ENCODE data around the gene SIGLEC15.
A peak's percentile ranks its signal among the peaks of the same experiment; 100 is the strongest.
"Not testable (repeated sequence)": the region's sequence is repeated elsewhere in the genome, so short reads cannot be mapped to it uniquely, and the experiment has no call there.

SIGLEC15 gene

DNA sequence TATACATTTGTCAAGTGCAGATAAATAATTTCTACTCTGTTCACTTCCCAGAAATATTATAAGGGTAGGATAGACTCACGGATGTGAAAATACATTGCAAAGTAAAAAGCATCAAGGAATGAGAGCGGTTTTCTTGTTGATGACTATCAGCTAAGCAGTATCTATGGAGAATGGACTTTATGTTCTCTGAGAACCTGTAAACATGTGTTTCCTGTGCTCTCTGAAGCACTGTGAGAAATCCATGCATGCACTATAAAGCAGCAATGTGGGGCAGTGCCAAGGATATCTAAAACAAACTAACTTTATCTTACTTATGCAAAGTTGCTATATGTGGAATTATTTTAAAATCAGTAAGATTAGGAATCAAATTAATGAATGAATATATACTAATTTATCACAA lies 4.4 kb upstream of the SIGLEC15 start:
- DNase-seq: no peak

DNA sequence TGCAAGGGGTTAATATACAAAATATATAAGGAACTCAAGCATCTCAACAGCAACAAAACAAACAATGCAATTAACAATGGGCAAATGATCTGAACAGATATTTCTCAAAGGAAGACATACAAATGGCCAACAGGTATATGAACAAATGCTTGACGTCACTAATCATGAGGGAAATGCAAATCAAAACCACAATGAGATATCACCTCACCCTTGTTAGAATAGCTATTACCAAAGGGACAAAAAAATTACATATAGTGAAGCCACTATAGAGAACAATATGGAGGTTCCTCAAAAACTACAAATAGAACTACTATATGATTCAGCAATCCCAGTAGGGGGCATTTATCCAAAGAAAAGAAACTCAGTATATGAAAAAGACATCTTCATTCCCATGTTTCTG lies 3.8 kb upstream of the SIGLEC15 start:
- DNase-seq: no peak

DNA sequence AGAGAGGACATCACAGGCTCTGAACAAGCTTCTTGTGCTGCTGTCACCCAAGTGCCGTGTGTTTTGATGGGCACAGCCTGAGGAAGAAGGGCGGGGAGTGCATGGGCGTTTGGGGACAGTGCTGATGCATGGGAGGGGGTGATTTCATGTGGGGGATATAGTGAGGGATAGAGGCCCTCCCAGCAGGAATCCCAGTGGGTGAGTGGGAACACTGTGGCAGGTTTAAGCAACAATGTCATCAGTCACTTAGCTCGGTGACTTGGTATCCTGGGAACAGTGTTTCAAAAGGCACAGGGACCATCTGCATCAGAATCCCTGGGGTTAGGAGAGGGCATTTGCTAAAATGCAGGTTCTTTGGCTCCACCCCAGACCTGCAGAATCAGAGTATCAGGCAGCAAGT lies 609 bp downstream of the SIGLEC15 start:
- DNase-seq: no peak

DNA sequence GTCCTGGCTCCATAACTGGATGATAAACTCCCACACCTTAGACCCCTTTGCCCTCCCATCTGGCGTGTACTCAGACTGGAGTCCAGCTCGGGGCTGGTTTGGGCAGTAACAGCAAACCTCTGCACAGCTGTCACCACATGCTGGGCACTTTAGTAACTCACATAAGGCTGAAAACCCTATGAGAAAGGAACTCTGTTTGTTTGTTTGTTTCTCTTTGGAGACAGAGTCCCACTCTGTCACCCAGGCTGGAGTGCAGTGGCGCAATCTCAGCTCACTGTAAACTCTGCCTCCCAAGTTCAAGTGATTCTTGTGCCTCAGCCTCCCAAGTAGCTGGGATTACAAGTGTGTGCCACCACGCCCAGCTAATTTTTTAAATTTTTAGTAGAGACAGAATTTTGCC lies 1.2 kb downstream of the SIGLEC15 start:
- not testable (repeated sequence) for DNase-seq

DNA sequence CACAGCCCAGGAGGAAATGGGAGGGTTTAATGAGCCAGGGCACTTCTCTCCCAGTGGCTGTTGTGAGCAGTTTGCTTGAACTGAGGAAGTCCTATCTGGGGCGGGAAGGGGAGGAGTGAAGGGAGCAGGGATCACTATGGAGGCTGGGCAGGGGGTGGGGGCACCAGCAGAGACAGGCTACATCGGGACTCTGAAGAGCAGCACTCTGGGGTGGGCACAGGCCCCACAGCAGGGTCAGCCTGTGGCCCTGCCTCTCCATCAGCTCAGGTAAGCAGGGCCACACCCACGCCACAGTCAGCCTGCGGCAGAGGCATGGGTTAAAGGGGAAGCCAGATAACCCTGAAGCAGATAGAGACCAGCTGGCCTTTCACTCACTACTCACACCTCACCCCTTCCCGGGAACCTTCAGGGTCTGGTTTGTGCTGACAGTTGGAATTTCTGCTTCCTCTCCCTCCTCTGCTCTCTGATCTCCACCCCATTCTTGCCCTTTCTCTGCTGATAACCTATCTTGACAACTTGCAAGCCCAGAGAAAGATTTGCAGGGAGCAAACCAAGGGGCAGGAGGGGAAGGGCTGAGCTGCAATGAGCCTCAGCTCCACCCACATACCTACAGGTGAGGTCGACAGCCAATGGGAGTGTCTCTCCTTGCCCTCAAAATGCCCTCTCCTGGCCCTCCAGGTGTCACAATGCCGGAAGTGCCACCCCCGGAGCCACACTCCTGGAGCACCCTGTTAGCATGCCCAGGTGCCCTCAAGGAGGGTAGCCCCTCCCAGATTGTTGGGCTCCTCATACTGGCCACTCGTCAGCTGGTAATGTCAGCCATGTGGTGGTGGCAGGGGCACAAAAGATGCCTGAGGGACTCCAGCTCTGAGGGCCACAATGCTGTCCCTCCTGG lies 3.7 kb downstream of the SIGLEC15 start:
- DNase-seq: no peak

DNA sequence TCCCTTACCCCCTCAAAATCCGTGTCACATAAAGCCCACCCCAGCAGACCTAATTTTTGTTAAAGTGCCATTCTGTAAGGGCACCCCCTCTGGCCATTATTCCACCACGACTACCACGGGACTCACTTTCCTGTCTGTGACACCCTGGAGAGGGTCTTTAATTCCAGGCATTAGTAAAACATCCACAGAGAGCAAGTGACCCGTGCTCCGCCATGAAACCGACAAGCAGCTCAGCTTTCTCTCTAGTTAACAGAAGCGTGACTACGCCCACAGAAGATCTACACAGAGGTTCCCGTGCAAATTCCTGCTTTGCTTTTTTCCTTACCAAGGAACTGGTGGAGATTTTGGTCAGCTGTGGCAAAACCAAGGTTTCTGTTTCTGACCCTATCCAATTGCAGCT lies 4.4 kb downstream of the SIGLEC15 start:
- no peak for DNase-seq

DNA sequence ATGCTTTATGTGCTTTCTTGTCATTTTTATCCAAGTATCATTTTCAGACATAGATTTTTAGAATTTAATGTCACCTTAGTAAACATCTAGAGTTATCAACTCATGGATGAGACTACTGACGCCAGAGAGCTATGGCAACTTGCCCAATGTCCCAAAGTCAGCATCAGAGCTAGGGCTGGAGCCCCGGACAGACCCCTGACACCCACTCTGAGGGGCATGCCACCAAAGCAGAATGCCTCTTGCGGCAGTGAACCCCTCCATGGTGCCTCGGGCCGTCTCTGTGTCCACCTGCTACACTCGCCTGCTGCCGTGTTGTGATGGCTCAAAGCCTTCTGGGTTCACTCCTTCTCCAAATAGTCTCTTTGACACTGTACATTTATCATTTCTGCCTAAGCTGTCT lies 5.4 kb downstream of the SIGLEC15 start:
- no peak for DNase-seq

DNA sequence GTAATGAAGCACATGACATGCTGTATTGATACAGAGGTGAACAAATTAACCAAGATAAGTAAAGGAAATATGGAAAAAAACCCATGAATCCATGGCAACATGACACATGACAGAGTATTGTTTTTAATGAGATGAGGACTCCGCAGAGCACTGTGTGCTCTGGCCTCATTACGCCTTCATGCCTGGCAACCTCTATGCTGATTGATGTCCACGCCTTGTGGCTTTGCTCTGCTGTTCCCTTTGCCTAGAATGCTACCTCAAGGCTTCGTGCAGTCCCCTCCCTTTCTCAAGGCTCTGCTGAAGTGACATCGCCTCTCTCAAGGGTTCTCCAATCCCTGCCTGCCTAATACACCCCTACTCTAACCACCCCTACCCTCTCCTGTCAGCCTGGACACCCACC lies 8.4 kb downstream of the SIGLEC15 start:
- DNase-seq: no peak

DNA sequence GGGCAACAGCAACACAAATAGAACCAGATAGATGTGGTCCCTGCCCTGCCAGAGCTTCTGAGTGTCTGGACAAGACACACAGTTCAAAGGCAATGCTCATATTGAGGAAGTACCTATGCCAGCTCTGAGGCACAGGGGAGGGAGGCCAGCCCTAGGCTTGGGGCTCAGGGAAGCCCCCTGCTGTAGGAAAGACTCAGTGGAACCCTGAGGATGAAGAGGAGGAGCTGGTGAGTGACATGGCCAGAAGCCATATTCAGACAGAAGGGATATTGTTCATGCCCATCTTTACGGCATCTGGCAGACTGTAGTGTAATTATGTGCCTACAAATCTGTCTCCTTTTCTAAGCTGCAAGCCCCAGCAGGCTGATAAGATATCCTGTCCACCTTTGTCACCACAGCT lies 8.8 kb downstream of the SIGLEC15 start:
- DNase-seq: no peak

DNA sequence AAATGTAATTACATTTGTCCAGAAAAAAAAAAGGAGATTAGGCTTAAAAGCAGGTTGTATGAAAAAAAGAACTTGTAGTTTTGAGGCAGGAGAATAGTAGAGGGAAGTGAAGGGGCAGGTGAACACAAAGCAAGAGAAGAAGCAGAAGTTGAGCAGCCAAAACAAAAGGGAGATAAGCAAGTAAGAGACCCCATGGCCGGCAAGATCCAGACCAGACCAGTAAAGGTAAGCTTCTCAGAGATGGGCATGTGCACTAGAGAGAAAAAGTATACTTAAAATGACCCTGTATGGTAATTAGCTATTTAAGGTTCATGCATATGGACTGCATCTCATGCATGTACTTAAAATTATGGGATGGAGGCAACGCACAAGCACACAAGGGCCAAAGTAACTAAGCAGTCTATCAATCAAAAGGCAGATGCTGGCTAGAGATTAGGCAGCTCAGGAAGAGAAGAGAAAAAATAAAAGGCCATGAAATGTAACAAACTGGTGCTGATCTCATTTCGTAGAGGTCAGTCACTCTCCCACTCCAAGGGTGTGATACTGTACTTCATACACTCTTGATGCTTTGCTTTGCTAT lies 9.7 kb downstream of the SIGLEC15 start:
- no peak for DNase-seq

DNA sequence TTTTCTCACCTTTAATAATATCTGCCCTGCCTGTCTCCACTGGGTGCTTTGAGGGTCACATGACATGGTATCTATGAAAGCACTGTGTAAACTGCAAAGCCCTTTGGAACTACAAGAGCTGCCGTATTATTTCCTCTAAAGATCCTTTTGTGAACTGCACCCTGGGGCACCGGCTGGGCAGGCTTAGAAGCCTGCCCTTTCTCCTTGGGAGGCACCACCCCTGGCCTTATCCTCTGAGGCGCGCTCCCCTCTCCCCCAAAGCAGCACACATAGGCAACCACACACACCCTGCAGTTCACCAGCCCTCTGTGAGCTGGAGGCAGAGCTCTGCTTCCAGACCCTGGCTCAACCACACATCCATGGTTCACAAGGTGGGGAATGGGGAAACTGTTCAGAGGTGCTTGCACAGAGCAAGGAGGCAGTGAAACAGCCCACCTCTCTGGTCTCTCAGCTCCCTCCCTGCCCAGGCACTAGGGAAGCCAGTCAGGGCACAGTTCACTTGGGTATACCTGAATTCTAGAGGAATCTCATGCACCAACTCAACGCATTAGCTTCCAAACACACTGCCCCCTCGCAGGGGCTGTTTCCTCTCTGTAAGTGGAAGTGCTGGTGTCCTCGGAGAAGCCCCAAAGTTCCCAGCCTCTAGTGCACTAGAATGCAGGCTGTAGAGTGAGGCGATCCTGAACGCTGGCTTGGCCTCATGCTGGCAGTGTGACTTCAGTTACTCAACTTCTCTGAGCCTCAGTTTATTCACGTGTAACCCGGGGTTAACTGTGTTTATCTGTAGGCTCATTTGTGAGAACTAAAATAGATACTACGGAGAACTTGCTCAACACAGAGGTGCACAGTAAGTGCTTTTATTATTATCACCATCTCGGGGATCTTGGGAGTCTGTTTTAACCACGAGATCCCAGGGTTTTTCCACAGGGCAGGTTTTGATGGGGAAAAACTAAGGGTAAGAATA lies 11.0 kb downstream of the SIGLEC15 start:
- no peak for DNase-seq

DNA sequence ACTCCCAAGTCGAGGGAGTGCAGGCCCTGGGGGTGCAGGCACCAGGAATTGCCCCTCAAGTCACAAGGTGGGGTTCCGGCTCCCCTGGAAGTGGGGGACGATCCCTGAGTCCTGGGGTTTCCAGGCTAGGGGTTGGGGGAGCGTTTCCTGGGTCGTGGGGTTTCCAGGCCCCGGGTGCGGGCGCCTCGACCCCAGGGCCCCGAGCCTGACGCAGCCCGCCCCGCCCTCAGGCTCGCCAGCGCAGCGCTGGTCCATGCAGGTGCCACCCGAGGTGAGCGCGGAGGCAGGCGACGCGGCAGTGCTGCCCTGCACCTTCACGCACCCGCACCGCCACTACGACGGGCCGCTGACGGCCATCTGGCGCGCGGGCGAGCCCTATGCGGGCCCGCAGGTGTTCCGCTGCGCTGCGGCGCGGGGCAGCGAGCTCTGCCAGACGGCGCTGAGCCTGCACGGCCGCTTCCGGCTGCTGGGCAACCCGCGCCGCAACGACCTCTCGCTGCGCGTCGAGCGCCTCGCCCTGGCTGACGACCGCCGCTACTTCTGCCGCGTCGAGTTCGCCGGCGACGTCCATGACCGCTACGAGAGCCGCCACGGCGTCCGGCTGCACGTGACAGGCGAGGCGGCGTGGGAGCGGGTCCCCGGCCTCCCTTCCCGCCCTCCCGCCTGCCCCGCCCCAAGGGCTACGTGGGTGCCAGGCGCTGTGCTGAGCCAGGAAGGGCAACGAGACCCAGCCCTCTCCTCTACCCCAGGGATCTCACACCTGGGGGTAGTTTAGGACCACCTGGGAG lies 12.0 kb downstream of the SIGLEC15 start:
- peak; percentile 67 for DNase-seq

DNA sequence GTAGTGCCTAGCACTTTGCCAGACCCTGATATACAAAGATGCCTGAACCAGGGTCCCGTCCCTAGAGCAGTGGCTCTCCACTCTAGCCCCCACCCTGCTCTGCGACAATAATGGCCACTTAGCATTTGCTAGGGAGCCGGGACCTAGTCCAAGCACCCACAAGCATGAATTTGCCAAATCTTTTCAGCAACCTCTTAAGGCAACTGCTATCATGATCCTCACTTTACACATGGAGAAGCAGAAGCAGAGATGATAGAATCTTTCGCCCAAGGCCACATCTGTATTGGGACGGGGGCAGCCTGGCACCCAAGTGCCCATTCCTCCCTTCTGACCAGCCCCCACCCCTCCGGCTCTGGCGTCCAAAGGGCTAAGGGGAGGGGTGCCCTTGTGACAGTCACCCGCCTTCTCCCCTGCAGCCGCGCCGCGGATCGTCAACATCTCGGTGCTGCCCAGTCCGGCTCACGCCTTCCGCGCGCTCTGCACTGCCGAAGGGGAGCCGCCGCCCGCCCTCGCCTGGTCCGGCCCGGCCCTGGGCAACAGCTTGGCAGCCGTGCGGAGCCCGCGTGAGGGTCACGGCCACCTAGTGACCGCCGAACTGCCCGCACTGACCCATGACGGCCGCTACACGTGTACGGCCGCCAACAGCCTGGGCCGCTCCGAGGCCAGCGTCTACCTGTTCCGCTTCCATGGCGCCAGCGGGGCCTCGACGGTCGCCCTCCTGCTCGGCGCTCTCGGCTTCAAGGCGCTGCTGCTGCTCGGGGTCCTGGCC lies 13.0 kb downstream of the SIGLEC15 start:
- DNase-seq: no peak

DNA sequence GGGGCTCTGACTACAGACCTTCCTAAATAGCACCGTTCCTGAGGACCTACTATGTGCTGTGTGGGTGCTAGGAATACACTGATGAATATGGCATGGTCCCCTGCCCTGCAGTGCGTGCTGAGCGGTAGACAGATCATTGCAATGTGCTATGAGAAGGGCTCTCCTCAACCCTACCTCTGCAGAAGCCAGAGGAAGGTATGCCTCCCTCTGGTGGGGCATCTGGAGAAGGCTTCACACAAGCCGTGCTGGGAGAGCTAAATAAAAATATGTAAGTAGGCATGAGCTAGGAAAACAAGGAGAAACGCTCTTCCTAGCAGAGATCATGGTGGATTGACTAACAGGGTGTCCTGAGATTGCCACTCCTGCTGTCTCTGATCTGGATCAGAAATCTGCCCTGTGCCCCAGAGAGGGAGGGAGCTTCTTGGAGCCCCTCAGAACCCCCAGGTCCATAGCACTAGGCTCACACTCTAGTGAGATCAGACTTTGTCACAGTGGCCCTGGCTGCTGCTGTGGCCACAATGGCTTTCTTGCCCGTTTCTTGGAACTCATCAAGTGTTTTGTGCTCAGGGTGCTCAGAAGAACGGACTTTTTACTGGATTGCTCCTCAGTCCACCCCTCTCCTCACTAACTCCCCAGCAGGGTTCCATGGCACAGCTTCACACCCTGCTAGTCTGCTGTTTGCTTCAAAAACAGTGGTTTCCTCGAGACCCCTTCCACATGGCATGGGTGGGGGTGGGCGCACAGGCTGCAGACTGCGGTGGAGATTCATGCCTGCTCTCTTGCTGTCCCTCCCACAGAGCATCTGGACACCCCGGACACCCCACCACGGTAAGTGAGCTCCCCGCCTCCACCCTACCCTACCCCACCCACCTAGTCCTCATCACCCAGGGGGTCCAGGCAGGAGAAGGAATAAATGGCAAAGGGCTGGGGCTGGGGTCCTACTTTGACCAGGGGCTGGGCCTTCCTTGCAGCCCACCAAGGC lies 14.2 kb downstream of the SIGLEC15 start:
- DNase-seq: peak; percentile 54

DNA sequence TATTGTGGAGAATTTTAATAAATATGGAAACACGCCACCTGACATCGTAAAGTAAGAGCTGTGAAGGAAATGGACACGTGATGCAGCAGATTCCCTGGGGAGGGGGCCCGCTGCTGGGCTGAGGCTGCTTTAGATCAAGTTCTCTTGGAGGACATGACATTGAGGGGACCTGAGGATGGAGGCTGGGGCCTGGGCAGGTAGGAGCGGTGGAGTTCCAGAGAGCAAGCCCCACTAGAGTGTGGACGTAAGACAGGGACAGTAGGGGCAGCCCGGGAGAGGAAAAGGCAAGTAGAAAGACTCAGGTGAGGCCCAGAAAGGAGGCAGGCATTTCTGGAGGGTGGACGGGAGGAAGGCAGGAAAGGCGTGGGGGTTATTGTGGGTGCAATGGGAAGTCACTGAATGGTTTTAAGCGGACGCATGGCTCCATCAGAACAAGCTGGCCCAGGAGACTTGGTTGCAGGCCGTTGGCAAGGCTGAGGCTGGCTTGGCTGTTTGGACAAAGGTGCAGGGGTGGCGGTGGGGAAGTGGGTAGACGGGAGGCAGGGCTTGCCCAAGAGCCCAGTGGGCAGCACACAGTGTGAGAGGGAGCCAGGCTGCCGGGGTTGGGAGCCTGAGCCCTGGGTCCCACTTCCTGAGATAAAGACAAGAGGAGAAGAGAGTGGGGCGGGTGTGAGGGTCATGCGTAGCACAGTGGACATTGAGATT lies 15.7 kb downstream of the SIGLEC15 start:
- no peak for DNase-seq

DNA sequence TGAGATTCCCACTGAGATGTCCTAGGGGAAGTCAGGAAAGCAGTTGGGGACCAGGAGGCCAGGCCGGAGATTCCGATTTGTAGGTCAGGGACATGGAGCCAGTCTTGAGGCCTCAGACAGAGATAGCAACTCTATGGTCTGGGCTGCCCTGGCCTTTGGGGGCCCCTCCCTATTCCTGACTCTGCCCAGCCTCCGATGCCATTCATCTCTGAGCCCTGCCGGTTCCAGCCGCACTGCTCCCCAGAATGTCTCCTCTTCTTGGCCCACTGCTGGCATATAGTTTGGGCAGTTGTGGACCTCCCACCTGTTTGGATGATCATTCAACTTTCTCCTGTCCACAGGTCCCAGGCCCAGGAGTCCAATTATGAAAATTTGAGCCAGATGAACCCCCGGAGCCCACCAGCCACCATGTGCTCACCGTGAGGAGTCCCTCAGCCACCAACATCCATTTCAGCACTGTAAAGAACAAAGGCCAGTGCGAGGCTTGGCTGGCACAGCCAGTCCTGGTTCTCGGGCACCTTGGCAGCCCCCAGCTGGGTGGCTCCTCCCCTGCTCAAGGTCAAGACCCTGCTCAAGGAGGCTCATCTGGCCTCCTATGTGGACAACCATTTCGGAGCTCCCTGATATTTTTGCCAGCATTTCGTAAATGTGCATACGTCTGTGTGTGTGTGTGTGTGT lies 16.4 kb downstream of the SIGLEC15 start:
- DNase-seq: no peak

DNA sequence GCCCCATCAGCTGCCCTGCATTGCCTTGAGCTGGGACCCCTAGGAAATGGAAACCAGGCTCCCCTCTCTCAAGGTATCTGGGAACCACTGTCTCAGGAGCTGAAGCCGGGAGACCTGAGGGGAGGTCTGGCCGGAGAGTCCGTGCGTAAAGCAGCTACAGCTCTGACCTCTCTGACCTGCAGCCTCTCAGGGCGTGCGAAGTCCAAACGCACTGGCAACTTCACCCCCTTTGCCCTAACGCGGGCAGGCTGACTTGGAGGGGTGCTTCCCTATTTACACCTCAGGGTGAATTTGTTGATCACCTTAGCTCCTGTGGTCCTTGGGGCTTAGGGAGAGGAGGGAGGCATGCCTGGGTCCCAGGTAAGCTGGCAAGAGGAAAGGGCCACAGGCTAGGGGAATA lies 17.5 kb downstream of the SIGLEC15 start:
- DNase-seq: no peak

DNA sequence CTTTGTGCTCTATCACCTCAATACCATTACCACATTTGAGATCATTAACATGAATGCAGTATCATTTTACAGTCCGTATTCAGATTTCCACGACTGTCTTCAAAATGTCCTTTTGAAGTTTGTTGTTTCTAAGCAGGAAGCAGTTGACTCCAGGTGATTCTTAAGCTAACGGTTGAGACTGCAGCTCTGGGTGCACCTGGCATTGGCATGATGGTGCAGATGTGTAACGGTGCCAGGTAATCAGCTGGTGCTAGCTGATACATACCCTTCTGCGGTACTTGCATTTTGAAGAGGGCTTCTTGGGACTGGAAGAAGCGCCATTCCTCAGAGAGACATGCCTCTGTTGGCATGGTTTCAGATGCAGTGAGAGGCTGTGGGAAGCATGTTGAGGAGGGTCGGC lies 19.5 kb downstream of the SIGLEC15 start:
- no peak for DNase-seq

DNA sequence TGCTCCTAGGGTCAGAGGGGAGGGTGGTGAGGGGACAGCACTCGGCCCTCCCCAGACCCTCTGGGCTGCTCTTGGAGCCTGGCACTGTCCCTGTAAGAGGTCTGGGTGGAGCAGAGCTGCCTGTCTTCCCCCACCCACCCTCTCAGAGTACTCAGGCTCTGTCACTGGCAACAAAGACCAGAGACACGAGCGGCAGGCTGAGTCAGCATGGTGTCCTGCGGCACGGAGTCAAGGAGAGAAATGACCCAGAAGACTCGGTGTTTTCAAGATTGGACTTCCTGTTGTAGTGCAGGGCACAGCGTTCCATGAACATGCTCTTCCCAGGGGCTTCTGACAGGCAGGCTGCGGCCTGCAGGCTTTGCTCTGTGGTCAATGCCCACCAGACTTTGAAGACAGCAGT lies 19.9 kb downstream of the SIGLEC15 start:
- DNase-seq: no peak
